GM12872 (cell line): ENCODE measurements around the gene WFDC5.
A peak's percentile ranks its signal among the peaks of the same experiment; 100 is the strongest.

Source experiments
- TF ChIP-seq, protein P1 (sequence below): IDR thresholded peaks from 3 replicates; pipeline ENCODE4 v1.5.1; 2011; ENCODE audit warnings: low read depth, mild to moderate bottlenecking, low read length, moderate library complexity; ENCODE audit not compliant: insufficient read depth

WFDC5 gene

DNA sequence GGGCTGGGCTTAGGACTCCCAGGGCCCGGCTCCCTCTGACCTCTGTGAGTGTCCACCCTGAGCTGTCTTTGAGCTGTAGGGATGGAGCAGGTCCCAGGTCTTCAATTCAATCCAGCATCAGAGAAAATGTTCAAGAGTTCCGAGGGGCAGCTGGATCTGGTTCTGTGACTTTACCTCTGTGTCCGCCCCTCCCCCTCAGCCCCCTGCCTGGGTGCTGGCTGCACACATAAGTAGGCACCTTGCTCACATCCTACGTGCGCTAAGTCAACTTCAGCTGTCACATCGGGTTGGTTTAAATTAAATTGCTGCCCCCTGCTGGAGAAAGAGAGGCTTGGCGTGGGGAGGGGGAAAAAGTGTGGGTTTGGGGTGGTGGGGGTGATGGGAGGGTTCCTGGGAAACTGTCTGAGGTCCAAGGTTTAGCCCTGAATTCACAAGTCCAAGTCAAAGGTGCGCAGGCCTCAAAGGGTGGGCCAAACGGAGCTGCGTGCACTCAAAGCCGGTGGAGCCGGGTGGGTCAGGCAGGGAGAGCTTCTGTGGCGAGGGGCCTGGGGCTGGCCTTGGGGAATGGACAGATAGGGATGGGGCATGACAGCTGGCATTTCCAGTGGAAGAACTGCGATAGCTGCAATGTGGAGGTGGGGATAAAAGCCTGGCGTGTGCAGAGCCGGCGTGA, 3.0 kb downstream of the WFDC5 start:
- TF ChIP-seq, protein P1, sequence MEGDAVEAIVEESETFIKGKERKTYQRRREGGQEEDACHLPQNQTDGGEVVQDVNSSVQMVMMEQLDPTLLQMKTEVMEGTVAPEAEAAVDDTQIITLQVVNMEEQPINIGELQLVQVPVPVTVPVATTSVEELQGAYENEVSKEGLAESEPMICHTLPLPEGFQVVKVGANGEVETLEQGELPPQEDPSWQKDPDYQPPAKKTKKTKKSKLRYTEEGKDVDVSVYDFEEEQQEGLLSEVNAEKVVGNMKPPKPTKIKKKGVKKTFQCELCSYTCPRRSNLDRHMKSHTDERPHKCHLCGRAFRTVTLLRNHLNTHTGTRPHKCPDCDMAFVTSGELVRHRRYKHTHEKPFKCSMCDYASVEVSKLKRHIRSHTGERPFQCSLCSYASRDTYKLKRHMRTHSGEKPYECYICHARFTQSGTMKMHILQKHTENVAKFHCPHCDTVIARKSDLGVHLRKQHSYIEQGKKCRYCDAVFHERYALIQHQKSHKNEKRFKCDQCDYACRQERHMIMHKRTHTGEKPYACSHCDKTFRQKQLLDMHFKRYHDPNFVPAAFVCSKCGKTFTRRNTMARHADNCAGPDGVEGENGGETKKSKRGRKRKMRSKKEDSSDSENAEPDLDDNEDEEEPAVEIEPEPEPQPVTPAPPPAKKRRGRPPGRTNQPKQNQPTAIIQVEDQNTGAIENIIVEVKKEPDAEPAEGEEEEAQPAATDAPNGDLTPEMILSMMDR: peak; percentile 57

DNA sequence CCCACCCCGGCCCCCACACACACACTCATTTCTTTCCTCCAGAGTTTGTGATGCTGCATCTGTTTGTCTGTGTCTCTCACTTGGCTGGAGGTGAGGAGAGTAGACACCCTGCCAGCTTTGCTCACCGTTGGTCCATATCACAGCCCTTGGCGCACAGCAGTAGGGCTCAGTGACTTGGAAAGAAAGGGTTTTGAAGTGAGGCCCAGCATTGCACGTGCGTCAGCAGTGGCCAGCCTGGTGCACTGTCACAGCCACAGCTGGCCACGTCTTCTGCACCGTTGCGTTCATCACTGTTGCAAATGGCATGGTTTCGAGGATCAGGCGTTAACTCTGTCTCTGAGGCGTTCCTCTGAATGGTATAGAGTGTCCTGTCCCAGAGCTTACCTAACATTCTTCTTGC, 3.7 kb downstream of the WFDC5 start:
- TF ChIP-seq, protein P1: no peak

DNA sequence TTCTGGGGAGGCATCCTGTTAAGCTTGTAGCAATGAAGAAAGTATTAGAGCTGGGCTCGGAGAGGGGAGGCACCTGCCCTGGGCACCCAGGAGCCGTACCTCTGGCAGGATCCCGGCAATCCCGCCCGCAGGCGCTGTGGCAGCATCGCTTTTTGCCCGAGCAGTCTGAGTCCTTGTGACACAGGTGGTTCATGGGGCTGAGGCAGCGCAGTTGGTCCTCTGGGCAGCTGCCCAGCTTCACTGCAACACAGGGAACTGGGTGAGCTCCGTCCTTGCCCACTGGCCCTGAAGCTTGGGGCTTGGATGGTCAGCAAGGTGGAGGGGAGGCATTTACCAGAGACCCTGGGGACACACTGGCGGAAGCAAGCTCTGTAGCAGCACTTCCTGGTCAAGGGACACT, 4.7 kb downstream of the WFDC5 start:
- TF ChIP-seq, protein P1: no peak

DNA sequence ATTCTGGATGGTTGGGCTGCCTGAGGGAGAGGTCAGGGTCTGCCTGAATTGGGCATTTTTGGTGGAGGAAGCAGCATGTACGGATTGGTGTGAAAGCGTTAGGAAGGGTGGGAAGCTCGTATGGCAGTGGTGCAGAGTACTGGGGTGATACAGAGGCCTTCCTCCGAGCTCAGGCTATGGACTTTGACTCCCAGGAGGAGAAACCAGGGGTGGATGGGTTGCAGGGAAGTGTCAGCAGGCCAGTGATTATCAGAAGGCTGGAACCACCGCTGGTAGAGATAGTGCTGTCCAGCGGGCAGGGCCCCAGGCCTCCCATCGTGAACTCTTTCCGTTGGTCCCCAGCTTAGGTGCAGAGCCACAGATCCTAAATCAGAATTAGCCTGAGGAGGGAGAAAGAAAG, 5.3 kb downstream of the WFDC5 start:
- TF ChIP-seq, protein P1: no peak

DNA sequence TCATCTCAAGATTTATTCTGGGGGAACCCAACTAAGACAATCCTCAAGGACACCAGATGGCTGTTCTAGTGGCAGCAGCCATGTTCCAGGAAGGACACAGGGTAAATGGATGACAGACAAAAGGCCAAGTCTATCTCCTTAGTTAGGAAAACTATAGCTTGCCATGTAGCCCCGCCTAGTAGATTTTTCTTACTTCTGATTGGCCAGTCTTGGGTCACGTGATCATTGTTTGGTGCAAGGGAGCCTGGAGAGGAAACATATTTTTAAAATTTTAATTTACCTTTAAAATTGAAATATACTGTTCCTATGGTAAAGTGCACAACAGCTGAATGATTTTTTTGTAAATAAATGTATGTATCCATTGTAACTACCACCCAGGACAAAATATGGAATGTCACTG, 9.7 kb downstream of the WFDC5 start:
- TF ChIP-seq, protein P1: no peak

DNA sequence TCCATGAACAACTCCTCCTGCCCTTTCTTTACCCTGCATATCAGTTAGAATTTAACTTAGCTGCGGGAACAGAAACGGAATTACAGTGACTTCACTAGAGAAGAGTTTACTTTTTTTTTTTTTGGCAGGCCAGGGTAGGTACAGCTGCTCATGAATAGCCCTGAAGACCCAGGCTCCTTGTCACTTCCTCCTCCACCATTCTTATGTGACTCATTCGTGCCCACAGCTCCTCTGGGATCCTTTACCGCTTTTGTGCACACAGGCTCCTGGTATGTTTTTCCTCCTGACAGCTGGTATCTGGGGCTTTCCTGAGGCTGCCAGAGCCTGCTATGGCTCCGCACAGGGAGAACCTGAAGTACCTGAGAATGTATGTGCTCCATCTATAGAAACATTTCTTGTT, 10.2 kb downstream of the WFDC5 start:
- TF ChIP-seq, protein P1: no peak

DNA sequence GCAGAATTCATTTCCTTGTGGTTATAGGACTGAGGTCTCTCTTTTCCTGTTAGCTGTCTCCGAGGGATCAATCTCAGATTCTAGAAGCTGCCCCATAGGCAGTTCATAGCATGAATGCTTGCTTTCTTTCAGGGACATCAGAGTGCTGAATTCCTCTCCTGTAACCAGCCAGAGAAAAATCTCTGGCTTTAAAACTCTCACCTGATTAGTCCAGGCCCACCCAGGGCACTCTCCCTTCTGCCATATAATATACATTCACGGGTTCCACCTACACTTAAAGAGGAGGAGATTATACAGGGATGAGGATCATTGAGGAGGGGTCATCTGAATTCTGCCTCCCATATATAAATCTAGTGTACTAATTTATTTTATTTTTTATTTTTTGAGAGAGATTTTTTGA, 11.9 kb downstream of the WFDC5 start:
- TF ChIP-seq, protein P1: no peak
